Activated CD4-positive, alpha-beta T cell treated with anti-CD3 and anti-CD28 coated beads, Interleukin-2, amount 10 ng/mL, durations not matched to agents 7 days and 5 days (primary cell): Measurements from ENCODE around the gene USP25. TPM values are rescaled to one million over a fixed set of nuclear protein-coding genes. Genes with fewer than 3 reads are reported as not detected.

ENCODE experiments used
- CTCF ChIA-PET: fragments of 350-600 bp; sonication (Branson Sonifier 250); formaldehyde crosslinking; loops from one replicate; lab custom pipeline; 2021; ENCODE audit warnings: antibody characterized with exemption; lab: Charles Lee
- POLR2A ChIA-PET: fragments of 350-600 bp; sonication (Branson Sonifier 250); formaldehyde crosslinking; loops from one replicate; lab custom pipeline; 2021; ENCODE audit warnings: antibody characterized with exemption; lab: Charles Lee
- DNase-seq: peaks from one replicate; pipeline ENCODE4 v3.0.0-alpha.2; 2020
- H3K27ac Mint-ChIP-seq: one replicate; pipeline ENCODE4 v1.8.0; 2021; ENCODE audit warnings: mild to moderate bottlenecking, moderate library complexity, mixed read lengths
- H3K27me3 Mint-ChIP-seq: one replicate; pipeline ENCODE4 v1.8.0; 2021; ENCODE audit warnings: mixed read lengths
- H3K36me3 Mint-ChIP-seq: one replicate; pipeline ENCODE4 v1.8.0; 2021; ENCODE audit warnings: low read depth, mixed read lengths
- H3K4me1 Mint-ChIP-seq: one replicate; pipeline ENCODE4 v1.8.0; 2021; ENCODE audit warnings: mixed read lengths
- H3K4me3 Mint-ChIP-seq: one replicate; pipeline ENCODE4 v1.8.0; 2021; ENCODE audit warnings: mild to moderate bottlenecking, moderate library complexity, mixed read lengths
- H3K9me3 Mint-ChIP-seq: one replicate; pipeline ENCODE4 v1.8.0; 2021; ENCODE audit warnings: mixed read lengths
- total RNA-seq, 2 experiments: library from RNA; stranded (reverse); gene quantifications; one replicate each; pipeline ENCODE4 v1.2.3, GENCODE V29; 2021

The USP25 gene
- total RNA-seq, 2 experiments from 2014 or later: 50.3 to 56.0 TPM

DNA sequence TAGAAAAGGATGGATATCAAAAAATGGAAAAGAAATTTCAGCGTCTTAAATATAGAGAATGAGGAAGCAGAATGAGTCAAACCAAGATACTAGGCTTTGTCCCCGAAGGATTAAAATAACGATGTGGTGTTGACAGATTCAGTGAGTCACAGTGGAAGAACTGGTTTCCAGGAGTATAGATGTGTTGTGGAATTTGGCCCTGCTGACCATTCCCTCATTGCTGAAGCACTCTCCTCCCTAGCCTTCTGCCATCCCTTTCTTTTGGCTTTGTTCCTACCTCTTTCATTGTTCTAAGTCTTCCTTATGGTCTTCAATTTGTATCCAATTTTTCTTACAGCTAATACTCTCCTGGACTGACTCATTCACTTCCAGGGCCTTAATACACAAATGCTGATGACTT is 23.1 kb upstream of the USP25 start:
- Mint-ChIP-seq H3K9me3 (peaks cover 2% of the 10 kb centered on the region), H3K4me1 (no peaks in the 10 kb centered on the region), H3K27ac (no peak overlapping the region), H3K4me3 (no peak overlapping the region), H3K27me3 (peaks cover 6% of the 10 kb centered on the region), H3K36me3 (no peaks in the 10 kb centered on the region)
- POLR2A ChIA-PET: no interaction called here
- CTCF ChIA-PET: no interaction called here
- no peak for DNase-seq

DNA sequence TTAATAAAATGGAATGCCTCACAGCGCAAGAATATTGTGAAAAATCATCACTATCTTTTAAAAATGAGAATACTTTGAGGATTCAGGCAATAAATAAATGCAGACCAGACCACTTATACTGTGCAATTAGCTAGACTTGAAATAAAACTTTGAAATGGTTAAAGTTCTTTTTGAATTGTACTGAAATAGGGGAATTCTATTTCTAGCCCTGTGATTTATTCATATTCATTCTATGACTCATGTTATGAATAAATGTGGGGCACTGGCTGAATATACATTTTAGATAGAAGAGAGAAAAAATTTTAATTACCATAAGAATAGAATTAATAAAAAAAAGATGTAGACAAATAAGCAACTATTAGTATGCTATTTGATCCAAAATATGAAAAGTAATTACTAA is 16.4 kb upstream of the USP25 start:
- Mint-ChIP-seq H3K27me3 (peaks cover 6% of the 10 kb centered on the region), H3K36me3 (no peaks in the 10 kb centered on the region), H3K9me3 (no peaks in the 10 kb centered on the region), H3K27ac (no peak overlapping the region), H3K4me3 (no peak overlapping the region), H3K4me1 (no peaks in the 10 kb centered on the region)
- ChIA-PET POLR2A (no interaction called here), CTCF (no interaction called here)
- no peak for DNase-seq

DNA sequence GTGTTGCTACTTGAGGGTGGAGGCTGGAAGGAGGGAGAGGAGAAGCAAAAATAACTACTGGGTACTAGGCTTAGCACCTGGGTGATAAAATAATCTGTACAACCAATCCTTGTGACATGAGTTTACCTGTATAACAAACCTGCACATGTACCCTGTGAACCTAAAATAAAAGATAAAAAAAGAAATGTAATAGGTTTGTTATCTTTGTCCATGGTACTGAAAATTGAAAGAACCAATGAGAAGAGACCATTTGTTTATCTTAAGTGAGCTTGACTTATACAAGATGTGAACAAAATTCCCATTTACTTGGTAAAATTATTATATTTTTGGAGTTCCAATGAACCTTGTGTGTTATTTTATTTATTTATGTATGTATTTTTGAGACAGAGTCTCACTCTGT is 11.1 kb upstream of the USP25 start:
- no peaks in the 10 kb centered on the region for H3K4me1 Mint-ChIP-seq
- no peak overlapping the region for H3K27ac Mint-ChIP-seq
- no peak for DNase-seq
- H3K4me3 Mint-ChIP-seq: no peak overlapping the region
- ChIA-PET CTCF (no interaction called here), POLR2A (no interaction called here)
- H3K9me3 Mint-ChIP-seq: peaks cover 2% of the 10 kb centered on the region
- no peaks in the 10 kb centered on the region for H3K36me3 Mint-ChIP-seq
- H3K27me3 Mint-ChIP-seq: peaks cover under 1% of the 10 kb centered on the region

DNA sequence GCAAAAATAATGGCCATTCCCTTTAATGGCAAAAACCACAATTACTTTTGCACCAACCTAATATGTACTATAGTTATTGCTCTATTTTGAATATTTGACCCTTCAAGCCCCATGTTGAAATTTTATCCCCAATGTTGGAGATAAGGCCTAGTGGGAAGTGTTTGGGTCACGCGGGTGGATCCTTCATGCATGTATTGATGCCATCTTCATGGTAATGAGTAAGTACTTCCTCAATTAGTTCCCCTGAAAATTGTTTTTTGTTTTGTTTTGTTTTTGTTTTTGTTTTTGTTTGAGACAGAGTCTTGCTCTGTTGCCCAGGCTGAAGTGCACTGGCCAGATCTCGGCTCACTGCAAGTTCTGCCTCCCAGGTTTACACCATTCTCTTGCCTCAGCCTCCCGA is 9.8 kb upstream of the USP25 start:
- Mint-ChIP-seq H3K27ac (no peak overlapping the region), H3K36me3 (no peaks in the 10 kb centered on the region), H3K9me3 (peaks cover 2% of the 10 kb centered on the region), H3K4me1 (no peaks in the 10 kb centered on the region), H3K4me3 (no peak overlapping the region), H3K27me3 (peaks cover 3% of the 10 kb centered on the region)
- CTCF ChIA-PET: no interaction called here
- POLR2A ChIA-PET: no interaction called here
- DNase-seq: no peak

DNA sequence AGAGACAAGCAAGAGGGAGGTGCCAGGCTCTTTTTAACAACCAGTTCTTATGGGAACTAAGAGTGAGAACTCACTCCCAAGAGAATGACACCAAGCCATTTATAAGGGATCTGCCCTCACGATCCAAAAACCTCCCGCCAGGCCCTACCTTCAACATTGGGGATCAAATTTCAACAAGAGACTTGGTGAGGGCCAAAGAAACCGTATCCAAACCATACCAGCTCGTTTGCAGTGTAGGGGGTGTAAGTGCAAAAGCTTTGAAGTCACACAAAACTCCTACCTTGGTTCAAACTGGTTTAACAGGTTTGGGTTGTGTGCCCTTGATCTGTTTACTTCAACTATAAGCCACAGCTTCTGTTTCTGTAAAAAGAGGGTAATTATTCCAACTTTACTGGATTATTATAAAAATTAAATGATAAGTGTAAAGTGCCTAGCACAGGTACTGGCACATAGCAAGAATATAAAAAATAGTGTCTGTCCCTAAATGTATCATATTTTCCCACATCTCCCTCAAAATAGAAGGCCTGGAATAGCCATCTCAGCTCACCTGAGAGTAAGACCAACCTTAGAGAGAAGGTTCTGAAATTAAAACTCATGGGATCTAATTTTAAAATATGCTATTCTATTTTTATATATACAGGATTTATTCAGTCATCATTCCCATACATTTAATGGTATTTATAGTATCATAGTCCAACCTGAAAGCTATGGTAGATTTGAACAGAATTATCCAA is 7.0 kb upstream of the USP25 start:
- H3K4me1 Mint-ChIP-seq: no peaks in the 10 kb centered on the region
- H3K4me3 Mint-ChIP-seq: no peak overlapping the region
- ChIA-PET CTCF (no interaction called here), POLR2A (no interaction called here)
- H3K27ac Mint-ChIP-seq: no peak overlapping the region
- H3K27me3 Mint-ChIP-seq: peaks cover 6% of the 10 kb centered on the region
- H3K36me3 Mint-ChIP-seq: no peaks in the 10 kb centered on the region
- H3K9me3 Mint-ChIP-seq: peaks cover 2% of the 10 kb centered on the region
- DNase-seq: no peak

DNA sequence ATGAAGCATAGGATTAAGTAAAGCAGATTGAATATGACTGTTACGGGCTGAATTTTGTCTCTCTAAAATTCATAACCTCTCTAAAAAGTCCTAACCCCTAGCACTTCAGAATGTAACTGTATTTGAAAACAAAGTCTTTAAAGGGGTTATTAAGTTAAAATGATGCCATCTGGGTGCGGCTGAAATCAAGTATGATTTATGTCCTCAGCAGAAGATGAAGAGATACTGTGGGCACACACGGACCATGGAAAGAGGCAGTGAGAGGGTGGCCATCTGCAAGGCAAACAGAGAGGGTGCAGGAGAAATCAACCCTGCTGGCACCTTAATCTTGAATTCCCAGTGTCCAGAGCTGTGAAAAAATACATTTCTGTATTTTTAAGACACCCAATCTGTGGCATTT is 3.8 kb upstream of the USP25 start:
- peaks cover 5% of the 10 kb centered on the region for H3K4me1 Mint-ChIP-seq
- POLR2A ChIA-PET: no interaction called here
- DNase-seq: no peak
- no peak overlapping the region for H3K27ac Mint-ChIP-seq
- H3K27me3 Mint-ChIP-seq: peaks cover 14% of the 10 kb centered on the region
- peaks cover 2% of the 10 kb centered on the region for H3K9me3 Mint-ChIP-seq
- H3K4me3 Mint-ChIP-seq: no peak overlapping the region
- no peaks in the 10 kb centered on the region for H3K36me3 Mint-ChIP-seq
- CTCF ChIA-PET: interaction anchor here (0.9 kb wide), 1 partner anchor 21 kb away, joined by 3 read pairs; no protein-coding TSS in a partner anchor

DNA sequence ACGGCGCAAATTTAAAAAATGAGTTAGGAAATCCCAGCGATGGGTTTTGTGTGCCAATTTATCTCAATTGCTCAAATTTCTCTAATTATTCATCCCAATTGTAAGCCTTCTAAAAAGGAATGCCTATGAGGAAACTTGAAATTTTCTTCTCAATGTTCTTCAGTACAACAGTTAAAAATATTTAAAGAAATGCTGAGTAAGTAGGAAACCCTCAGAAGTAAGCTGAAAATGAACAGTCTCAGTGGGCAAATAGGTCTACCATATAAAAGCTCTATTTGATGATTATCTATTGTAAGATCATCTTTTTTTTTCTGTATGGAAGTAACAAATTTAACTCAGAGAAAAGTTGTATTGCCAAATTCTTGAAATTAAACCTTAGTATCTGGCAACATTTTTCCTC is 1.7 kb upstream of the USP25 start:
- H3K4me3 Mint-ChIP-seq: no peak overlapping the region
- no peak overlapping the region for H3K27ac Mint-ChIP-seq
- CTCF ChIA-PET: interaction anchor here (1.3 kb wide), 1 partner anchor 152 kb away, joined by 3 read pairs; no protein-coding TSS in a partner anchor
- H3K36me3 Mint-ChIP-seq: no peaks in the 10 kb centered on the region
- no peaks in the 10 kb centered on the region for H3K9me3 Mint-ChIP-seq
- POLR2A ChIA-PET: no interaction called here
- H3K4me1 Mint-ChIP-seq: peaks cover 13% of the 10 kb centered on the region
- H3K27me3 Mint-ChIP-seq: peaks cover 14% of the 10 kb centered on the region
- DNase-seq: no peak

DNA sequence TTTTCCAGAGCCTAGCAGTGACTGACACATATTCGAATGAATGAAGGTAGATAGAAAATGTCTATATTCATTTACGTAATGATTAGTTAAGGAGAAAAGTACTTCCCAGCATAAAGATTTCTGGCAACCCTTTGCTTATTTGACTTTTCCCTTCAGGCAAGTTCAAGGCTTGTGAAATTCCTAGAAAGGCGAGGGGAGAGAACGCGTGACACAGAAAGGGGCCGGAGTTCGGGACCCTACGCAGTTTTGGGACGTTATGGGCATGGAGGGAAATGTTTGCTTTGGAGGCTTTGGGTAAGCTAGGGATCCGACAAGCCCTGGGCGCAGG is 472 bp upstream of the USP25 start:
- peaks cover 11% of the 10 kb centered on the region for H3K27me3 Mint-ChIP-seq

DNA sequence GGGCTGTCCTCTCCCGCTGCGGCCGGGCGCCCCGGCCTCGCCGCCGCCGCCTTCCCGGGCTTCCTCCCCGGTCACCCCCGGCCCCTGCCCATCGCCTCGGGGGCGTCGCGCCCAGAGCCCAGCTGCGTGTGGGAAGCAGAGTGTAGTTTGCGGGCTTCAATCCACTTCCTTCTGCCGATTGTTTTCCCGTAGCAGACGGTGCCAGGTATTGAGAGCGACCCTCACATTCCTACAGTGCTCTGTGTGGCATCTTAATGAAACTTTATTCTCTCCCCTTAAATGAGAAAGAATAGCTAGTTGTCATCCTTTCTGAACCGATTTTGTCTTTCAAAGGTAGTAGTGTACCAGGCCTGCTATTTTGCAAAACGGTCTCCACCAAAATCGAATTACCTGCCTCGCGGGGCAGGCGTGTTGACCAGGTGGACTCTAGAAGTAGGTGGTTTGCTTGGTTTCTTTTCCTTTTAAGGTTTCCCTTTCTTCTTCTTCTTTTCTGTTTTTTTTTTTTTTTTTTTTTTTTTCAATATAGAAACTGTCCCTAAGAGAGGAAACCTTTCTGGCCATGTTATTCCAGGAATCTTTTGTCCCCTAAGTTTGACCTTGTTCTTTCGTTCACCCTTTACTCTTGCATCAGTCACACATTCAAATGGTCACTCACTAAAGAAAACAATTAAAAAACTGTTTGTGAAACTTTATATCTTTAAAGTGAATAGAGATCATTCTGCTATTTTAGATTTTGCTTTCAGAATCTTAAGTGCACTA is 881 bp downstream of the USP25 start:
- peaks cover 11% of the 10 kb centered on the region for H3K27me3 Mint-ChIP-seq
- H3K27ac Mint-ChIP-seq: peak overlapping the region; percentile 89
- peaks cover 33% of the 10 kb centered on the region for H3K4me1 Mint-ChIP-seq
- ChIA-PET POLR2A (no interaction called here), CTCF (interaction anchor here (0.5 kb wide), 1 partner anchor 1721 kb away, joined by 6 read pairs; no protein-coding TSS in a partner anchor)
- H3K4me3 Mint-ChIP-seq: peak overlapping the region; percentile 82
- DNase-seq: peak; percentile 20
- H3K36me3 Mint-ChIP-seq: peaks cover 7% of the 10 kb centered on the region
- peaks cover 2% of the 10 kb centered on the region for H3K9me3 Mint-ChIP-seq

More for the DNA sequence above, 472 bp upstream of the USP25 start:
- H3K4me3 Mint-ChIP-seq: peak overlapping the region; percentile 70
- CTCF ChIA-PET: no interaction called here
- peak overlapping the region; percentile 73 for H3K27ac Mint-ChIP-seq
- H3K4me1 Mint-ChIP-seq: peaks cover 23% of the 10 kb centered on the region
- DNase-seq: no peak
- POLR2A ChIA-PET: no interaction called here
- H3K36me3 Mint-ChIP-seq: no peaks in the 10 kb centered on the region
- no peaks in the 10 kb centered on the region for H3K9me3 Mint-ChIP-seq

DNA sequence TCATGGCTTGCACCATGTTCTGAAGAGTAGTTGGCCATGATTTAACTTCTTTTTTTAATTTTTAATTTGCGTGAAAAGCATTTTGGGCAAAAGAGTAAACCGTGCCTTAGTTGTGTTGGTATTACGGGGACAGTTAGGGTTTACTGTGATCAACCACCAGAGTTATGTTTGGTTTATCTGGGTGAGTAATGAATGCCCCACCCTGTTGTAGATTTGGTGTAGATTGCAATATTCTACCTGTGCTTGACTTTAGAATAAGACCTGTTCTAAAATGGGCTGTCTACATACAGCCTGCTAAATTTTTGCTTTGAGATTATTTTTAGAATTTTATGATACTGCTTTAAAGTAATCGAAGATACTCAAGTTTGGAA is 1.4 kb downstream of the USP25 start:
- peak; percentile 17 for DNase-seq
- peaks cover 39% of the 10 kb centered on the region for H3K4me1 Mint-ChIP-seq
- POLR2A ChIA-PET: no interaction called here
- peaks cover 2% of the 10 kb centered on the region for H3K9me3 Mint-ChIP-seq
- CTCF ChIA-PET: no interaction called here
- peaks cover 10% of the 10 kb centered on the region for H3K36me3 Mint-ChIP-seq
- peak overlapping the region; percentile 82 for H3K4me3 Mint-ChIP-seq
- peaks cover 11% of the 10 kb centered on the region for H3K27me3 Mint-ChIP-seq
- H3K27ac Mint-ChIP-seq: peak overlapping the region; percentile 89

DNA sequence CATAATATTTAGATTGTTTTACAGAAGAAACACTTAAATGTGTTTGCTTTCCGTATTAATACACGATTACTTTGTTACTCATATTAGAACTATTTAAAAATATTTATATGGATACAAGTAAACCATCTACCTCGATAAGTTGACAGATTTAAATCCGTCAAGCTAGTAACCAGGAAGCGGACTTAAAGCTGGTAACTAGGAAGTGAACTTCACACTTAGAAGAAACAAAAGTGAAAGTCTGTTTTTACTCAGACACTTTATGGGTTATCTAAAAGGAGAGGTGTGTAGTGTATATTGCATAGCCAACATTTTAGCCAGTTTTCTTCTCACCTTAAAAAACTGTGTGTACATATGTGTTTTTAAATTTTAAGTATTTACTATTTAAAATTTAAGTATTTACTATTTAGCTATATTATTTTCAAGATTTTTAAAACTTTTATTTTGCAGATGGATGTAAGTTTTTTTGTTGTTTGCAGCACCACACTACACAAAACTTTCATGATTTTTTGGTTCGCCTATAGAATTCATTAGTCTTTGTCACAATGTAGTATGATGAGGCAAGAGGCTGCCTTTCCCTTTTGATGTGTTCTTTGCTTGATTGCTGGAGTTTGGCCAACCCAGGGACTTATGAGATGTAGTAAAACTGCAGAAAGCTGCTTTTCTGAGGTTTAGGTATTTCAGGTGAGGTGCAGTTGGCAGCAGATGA is 2.7 kb downstream of the USP25 start:
- DNase-seq: peak; percentile 33
- ChIA-PET POLR2A (no interaction called here), CTCF (no interaction called here)
- H3K27me3 Mint-ChIP-seq: peaks cover 9% of the 10 kb centered on the region
- H3K36me3 Mint-ChIP-seq: peaks cover 15% of the 10 kb centered on the region
- H3K4me1 Mint-ChIP-seq: peaks cover 46% of the 10 kb centered on the region
- peaks cover 2% of the 10 kb centered on the region for H3K9me3 Mint-ChIP-seq
- peak overlapping the region; percentile 82 for H3K4me3 Mint-ChIP-seq
- peak overlapping the region; percentile 92 for H3K27ac Mint-ChIP-seq

DNA sequence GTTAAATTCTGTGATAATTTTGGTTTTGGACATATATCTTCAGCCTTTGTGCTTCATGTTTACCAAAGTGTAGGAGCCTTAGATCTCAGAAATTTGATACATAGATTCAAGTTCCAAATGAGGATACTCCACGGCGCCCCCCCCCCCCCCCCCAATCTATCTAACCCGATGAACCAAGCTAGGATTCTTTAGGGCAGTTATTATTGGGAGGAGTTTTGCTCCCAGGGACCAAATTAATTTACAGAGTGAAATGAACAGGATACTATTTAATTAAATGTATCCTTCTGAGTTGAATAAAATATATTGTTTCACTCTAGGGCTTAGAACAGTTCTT is 3.2 kb downstream of the USP25 start:
- Mint-ChIP-seq H3K36me3 (peaks cover 20% of the 10 kb centered on the region), H3K9me3 (peaks cover 2% of the 10 kb centered on the region), H3K27ac (peak overlapping the region; percentile 92), H3K27me3 (peaks cover 8% of the 10 kb centered on the region), H3K4me1 (peaks cover 52% of the 10 kb centered on the region), H3K4me3 (peak overlapping the region; percentile 70)
- ChIA-PET CTCF (no interaction called here), POLR2A (no interaction called here)
- no peak for DNase-seq

DNA sequence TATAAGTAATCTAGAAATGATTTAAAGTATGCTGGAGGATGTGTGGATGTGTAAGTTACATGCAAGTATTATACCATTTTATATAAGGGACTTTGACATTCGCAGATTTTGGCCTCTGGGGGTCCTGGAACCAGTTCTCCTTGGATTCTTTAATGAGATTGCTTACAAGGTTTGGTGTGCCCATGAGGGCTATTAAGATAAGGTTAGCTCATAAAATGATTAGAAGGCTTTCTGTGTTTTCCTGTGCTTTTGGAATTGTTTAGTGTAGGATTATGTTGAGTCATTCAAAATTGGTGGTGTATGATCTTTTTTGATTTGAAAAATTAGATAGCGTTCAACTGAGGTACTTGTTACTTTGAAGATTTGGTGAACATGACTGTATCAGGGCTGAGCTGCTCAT is 5.6 kb downstream of the USP25 start:
- POLR2A ChIA-PET: no interaction called here
- no peaks in the 10 kb centered on the region for H3K27me3 Mint-ChIP-seq
- no peak for DNase-seq
- H3K9me3 Mint-ChIP-seq: peaks cover 2% of the 10 kb centered on the region
- CTCF ChIA-PET: interaction anchor here (1.5 kb wide), 1 partner anchor 80 kb away, joined by 3 read pairs; no protein-coding TSS in a partner anchor
- peaks cover 29% of the 10 kb centered on the region for H3K36me3 Mint-ChIP-seq
- no peak overlapping the region for H3K27ac Mint-ChIP-seq
- peaks cover 70% of the 10 kb centered on the region for H3K4me1 Mint-ChIP-seq
- peak overlapping the region; percentile 10 for H3K4me3 Mint-ChIP-seq
